ENCODE results near the gene COX6A1.

GRCh38 chr12:120408771-120409170, 29.1 kb upstream of the COX6A1 start:
- TF ChIP-seq POLR2AphosphoS5 (IDR thresholded peaks at IDR 0.05; ENCODE audit: borderline replicate concordance, low read depth, low read length) (no peak), EZH2 (IDR thresholded peaks at IDR 0.05) (no peak)

All from SK-N-MC (cell line).